IMR-90 (cell line): ENCODE results near the gene JAK1. TPM values are rescaled to one million over a fixed set of nuclear protein-coding genes. Genes with fewer than 3 reads are reported as not detected.

Source experiments
- ATAC-seq: fragments of 200-7000 bp; cut with Tn5 transposase; 2 replicates; pipeline ENCODE4 v1.9.1; 2020; ENCODE audit warnings: low read depth, mild to moderate bottlenecking, moderate library complexity
- BruUV-seq: library from RNA; stranded (reverse); fragments of 400-500 nt; replicated peaks from 2 replicates; lab custom pipeline; 2021; lab: Mats Ljungman, UMichigan
- CTCF ChIA-PET: fragments of 300-600 bp; formaldehyde crosslinking; extraction: SDS; loops from one replicate; lab custom pipeline; 2021; ENCODE audit warnings: antibody characterized with exemption; lab: Yijun Ruan, JAX
- POLR2A ChIA-PET: fragments of 300-600 bp; sonication (Branson Sonifier 250); formaldehyde crosslinking; loops from one replicate; lab custom pipeline; 2022; ENCODE audit warnings: antibody characterized with exemption; ENCODE audit not compliant: unreplicated experiment; lab: Charles Lee
- DNase-seq: peaks from one replicate; pipeline ENCODE4 v3.0.0; 2013
- H2AFZ ChIP-seq: replicated peaks from 2 replicates; pipeline ENCODE3; 2013; ENCODE audit warnings: low read length, mild to moderate bottlenecking; ENCODE audit not compliant: poor library complexity
- H2AK5ac ChIP-seq: 2 replicates; pipeline ENCODE4 v1.6.1; 2013; ENCODE audit warnings: low read depth, low read length, inconsistent platforms
- H2AK9ac ChIP-seq: replicated peaks from 2 replicates; pipeline ENCODE3; 2013; ENCODE audit warnings: mild to moderate bottlenecking, low read depth, low read length, moderate library complexity; ENCODE audit not compliant: poor library complexity
- H2BK120ac ChIP-seq: 2 replicates; pipeline ENCODE4 v1.6.1; 2013; ENCODE audit warnings: low read depth, low read length, inconsistent platforms
- H2BK15ac ChIP-seq: 3 replicates; pipeline ENCODE4 v1.6.1; 2013; ENCODE audit warnings: low read depth, low read length, inconsistent platforms
- H2BK20ac ChIP-seq: 2 replicates; pipeline ENCODE4 v1.6.1; 2013; ENCODE audit warnings: low read depth, mild to moderate bottlenecking, inconsistent platforms, low read length, moderate library complexity
- H2BK5ac ChIP-seq: 2 replicates; pipeline ENCODE4 v1.6.1; 2013; ENCODE audit warnings: mild to moderate bottlenecking, low read depth, low read length, inconsistent platforms; ENCODE audit not compliant: poor library complexity, severe bottlenecking
- H3K14ac ChIP-seq: replicated peaks from 2 replicates; pipeline ENCODE4 v1.6.1; 2013; ENCODE audit warnings: low read depth, low read length, inconsistent platforms
- H3K18ac ChIP-seq: 2 replicates; pipeline ENCODE4 v1.6.1; 2013; ENCODE audit warnings: low read depth, low read length, control low read depth
- H3K23ac ChIP-seq: 2 replicates; pipeline ENCODE4 v1.6.1; 2013; ENCODE audit warnings: low read depth, low read length, inconsistent platforms
- H3K27ac ChIP-seq: 2 replicates; pipeline ENCODE4 v1.5.1; 2013; ENCODE audit warnings: mild to moderate bottlenecking, control low read depth, low read length; ENCODE audit not compliant: insufficient read depth
- H3K27me3 ChIP-seq: 2 replicates; pipeline ENCODE4 v1.6.1; 2013; ENCODE audit warnings: low read length; ENCODE audit not compliant: control insufficient read depth, insufficient read depth
- H3K36me3 ChIP-seq: 2 replicates; pipeline ENCODE4 v1.6.1; 2013; ENCODE audit warnings: low read length, mixed read lengths; ENCODE audit not compliant: control insufficient read depth, insufficient read depth
- H3K4ac ChIP-seq: 2 replicates; pipeline ENCODE4 v1.6.1; 2013; ENCODE audit warnings: low read depth, low read length, inconsistent platforms
- H3K4me1 ChIP-seq: 2 replicates; pipeline ENCODE4 v1.6.1; 2013; ENCODE audit warnings: low read length, mixed read lengths; ENCODE audit not compliant: control insufficient read depth, insufficient read depth
- H3K4me2 ChIP-seq: 2 replicates; pipeline ENCODE4 v1.6.1; 2013; ENCODE audit warnings: low read depth, mild to moderate bottlenecking, control low read depth, low read length, moderate library complexity
- H3K4me3 ChIP-seq: 2 replicates; pipeline ENCODE4 v1.5.1; 2013; ENCODE audit warnings: low read depth, mild to moderate bottlenecking, control low read depth, low read length, moderate library complexity; ENCODE audit not compliant: insufficient read depth
- H3K56ac ChIP-seq: 2 replicates; pipeline ENCODE4 v1.6.1; 2013; ENCODE audit warnings: low read length, inconsistent platforms; ENCODE audit not compliant: insufficient read depth; ENCODE audit errors: extremely low read depth
- H3K79me1 ChIP-seq, 2 experiments: 2 replicates each; pipeline ENCODE4 v1.6.1; 2013; ENCODE audit warnings: low read length in 2 of 2, inconsistent platforms in 1 of 2, low read depth in 1 of 2
- H3K9ac ChIP-seq: 2 replicates; pipeline ENCODE4 v1.6.1; 2013; ENCODE audit warnings: low read depth, low read length, control low read depth
- H3K9me1 ChIP-seq: 2 replicates; pipeline ENCODE4 v1.6.1; 2013; ENCODE audit warnings: low read length, inconsistent platforms; ENCODE audit not compliant: insufficient read depth
- H3K9me3 ChIP-seq: 2 replicates; pipeline ENCODE4 v1.6.1; 2013; ENCODE audit warnings: low read length; ENCODE audit not compliant: control insufficient read depth, insufficient read depth
- H4K20me1 ChIP-seq: 2 replicates; pipeline ENCODE4 v1.6.1; 2013; ENCODE audit warnings: low read length, inconsistent platforms; ENCODE audit not compliant: insufficient read depth
- H4K5ac ChIP-seq: 2 replicates; pipeline ENCODE4 v1.6.1; 2013; ENCODE audit warnings: mild to moderate bottlenecking, low read depth, low read length, control low read depth
- H4K8ac ChIP-seq, 2 experiments: 2 replicates each; pipeline ENCODE4 v1.6.1; 2013; ENCODE audit warnings: low read depth in 2 of 2, low read length in 2 of 2, control low read depth in 1 of 2, inconsistent platforms in 1 of 2
- H4K91ac ChIP-seq: 2 replicates; pipeline ENCODE4 v1.6.1; 2013; ENCODE audit warnings: low read depth, low read length, inconsistent platforms; ENCODE audit not compliant: insufficient read depth
- CEBPB ChIP-seq: IDR thresholded peaks from 2 replicates; pipeline ENCODE4 v1.6.1; 2012; ENCODE audit warnings: low read depth, low read length, improper control_type of control experiment
- CHD1 ChIP-seq: IDR thresholded peaks from 2 replicates; pipeline ENCODE4 v1.6.1; 2012; ENCODE audit warnings: low read depth, low read length, improper control_type of control experiment
- ELK1 ChIP-seq: fragments of 150-350 bp; IDR thresholded peaks from 2 replicates; pipeline ENCODE4 v1.6.1; 2016; ENCODE audit warnings: low read depth, mild to moderate bottlenecking, low read length, moderate library complexity, borderline replicate concordance
- MAZ ChIP-seq: IDR thresholded peaks from 2 replicates; pipeline ENCODE4 v1.6.1; 2012; ENCODE audit warnings: low read depth, mild to moderate bottlenecking, low read length, improper control_type of control experiment, moderate library complexity, borderline replicate concordance
- MXI1 ChIP-seq: IDR thresholded peaks from 2 replicates; pipeline ENCODE4 v1.6.1; 2012; ENCODE audit warnings: low read depth, mild to moderate bottlenecking, low read length, moderate library complexity, borderline replicate concordance
- RCOR1 ChIP-seq: IDR thresholded peaks from 2 replicates; pipeline ENCODE4 v1.6.1; 2012; ENCODE audit warnings: mild to moderate bottlenecking, low read length, improper control_type of control experiment; ENCODE audit not compliant: insufficient replicate concordance
- RFX5 ChIP-seq: IDR thresholded peaks from 2 replicates; pipeline ENCODE4 v1.8.0; 2012; ENCODE audit warnings: low read depth, mild to moderate bottlenecking, low read length, moderate library complexity
- WGBS, 2 experiments: methylation state at CpG; one replicate each; pipeline versions ENCODE4 v1.1.5 to v1.1.7; 2013; ENCODE audit warnings: missing lambda C conversion rate in 2 of 2; ENCODE audit not compliant: insufficient read length in 1 of 2; ENCODE audit errors: extremely low coverage in 2 of 2; 5-methylcytosine and 5-hydroxymethylcytosine counted together
- dilution Hi-C: fragments of 300-500 bp; cut with HindIII; formaldehyde crosslinking; loops from one replicate; pipeline ENCODE4 v1.14.3; 2018; ENCODE audit warnings: low sequenced_read_pairs; ENCODE audit not compliant: unreplicated experiment
- in situ Hi-C: fragments of 300-500 bp; cut with MboI; formaldehyde crosslinking; loops from 3 replicates; pipeline ENCODE4 v1.14.3; 2019; ENCODE audit warnings: low sequenced_read_pairs, inconsistent platforms, mixed read lengths
- intact Hi-C: fragments of 100-400 bp; cut with micrococcal nuclease; formaldehyde crosslinking; loops from 2 replicates; pipeline ENCODE4 v1.10.0; 2022
- polyA plus RNA-seq, 3 experiments: library from polyadenylated mRNA; depleted of rRNA; stranded (reverse); fragments of >200 nt; gene quantifications; 2 replicates each; pipeline ENCODE4 v1.2.3, GENCODE V29; 2012; ENCODE audit warnings: low replicate concordance in 1 of 3
- total RNA-seq: library from RNA; depleted of rRNA; stranded (reverse); fragments of >200 nt; gene quantifications from 2 replicates; pipeline ENCODE4 v1.2.3, GENCODE V29; 2012

Gene JAK1
- total and polyA plus RNA-seq, 2 of the 4 experiments (the other 2 are of a cell fraction) = 76.9 to 103 TPM

DNA sequence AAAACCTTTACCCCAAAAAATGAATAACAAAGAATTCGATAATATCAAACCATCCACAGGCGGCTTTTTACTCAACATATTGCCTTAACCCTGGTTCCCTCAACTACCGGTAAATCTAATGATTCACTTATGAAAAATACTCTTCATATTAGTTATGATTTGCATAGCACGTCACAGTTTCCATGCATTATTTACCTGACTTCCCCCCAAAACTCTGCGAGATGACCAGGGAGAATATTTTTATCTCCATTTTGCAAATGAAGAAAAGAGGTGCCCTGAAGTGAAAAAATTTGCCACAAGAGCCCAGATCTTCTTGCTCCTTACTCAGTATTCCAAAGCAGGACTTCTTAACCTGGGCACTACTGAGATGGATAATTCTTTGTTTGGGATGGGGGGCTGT lies 2.9 kb downstream of the JAK1 start:
- no peaks in the 10 kb centered on the region for H3K9me3 ChIP-seq
- peaks cover 59% of the 10 kb centered on the region for H4K20me1 ChIP-seq
- in situ Hi-C loops = no loop called here
- no peak overlapping the region for H2BK20ac ChIP-seq
- ChIA-PET CTCF (no interaction called here), POLR2A (no interaction called here)
- no peak overlapping the region for H2BK5ac ChIP-seq
- no peak for DNase-seq
- no peak overlapping the region for H3K18ac ChIP-seq
- no peak overlapping the region for H4K8ac ChIP-seq
- H2AK5ac ChIP-seq = no peak overlapping the region
- ATAC-seq = no peak
- no peak overlapping the region for H3K4me3 ChIP-seq
- no peak overlapping the region for H4K5ac ChIP-seq
- no peak overlapping the region for H2AFZ ChIP-seq
- H3K4ac ChIP-seq = no peak overlapping the region
- H3K36me3 ChIP-seq = no peaks in the 10 kb centered on the region
- H3K4me1 ChIP-seq = peaks cover 2% of the 10 kb centered on the region; the same call in 1 of the 2 replicates
- H3K9ac ChIP-seq = no peak overlapping the region
- H3K27ac ChIP-seq = no peak overlapping the region
- peaks cover 7% of the 10 kb centered on the region; the same call in 1 of the 2 replicates for H3K9me1 ChIP-seq
- intact Hi-C loops = no loop called here
- no peak overlapping the region for H3K23ac ChIP-seq
- no peaks in the 10 kb centered on the region for H3K27me3 ChIP-seq
- BruUV-seq = no TSS peak
- dilution Hi-C loops = no loop called here
- WGBS, 2 experiments = no CpG with 5 or more reads among the region's 5 CpGs
- TF ChIP-seq ELK1 (no peak), RFX5 (no peak), CHD1 (no peak), MXI1 (no peak), CEBPB (no peak), MAZ (no peak), RCOR1 (no peak)
- H3K14ac ChIP-seq = no peak overlapping the region
- no peak overlapping the region for H2BK15ac ChIP-seq
- H3K56ac ChIP-seq = no peak overlapping the region
- no peak overlapping the region for H4K91ac ChIP-seq
- H2AK9ac ChIP-seq = no peak overlapping the region
- H2BK120ac ChIP-seq = no peak overlapping the region
- peaks cover 23 to 58% of the 10 kb centered on the region in 2 experiments for H3K79me1 ChIP-seq
- H3K4me2 ChIP-seq = no peak overlapping the region
